HL-60 (cell line): ENCODE measurements around the gene COG6.

ENCODE experiments used
- DNase-seq, 2 experiments: peaks; one replicate each; pipeline ENCODE4 v3.0.0-alpha.2; 2010 to 2020; ENCODE audit warnings: low read depth in 1 of 2, low spot score in 1 of 2
- H3K27ac ChIP-seq: fragments of 250-450 bp; sonication (Bioruptor Pico); replicated peaks from 2 replicates; pipeline ENCODE4 v1.5.1; 2020; ENCODE audit warnings: mild to moderate bottlenecking, moderate library complexity
- H3K27me3 ChIP-seq: fragments of 250-450 bp; sonication (Bioruptor Pico); 2 replicates; pipeline ENCODE4 v1.5.1; 2021; ENCODE audit warnings: mild to moderate bottlenecking, moderate library complexity; ENCODE audit not compliant: insufficient read depth, poor library complexity, severe bottlenecking
- H3K4me3 ChIP-seq: replicated peaks from 2 replicates; pipeline ENCODE4 v1.5.1; 2011; ENCODE audit warnings: mild to moderate bottlenecking, control low read depth, low read length; ENCODE audit not compliant: insufficient read depth
- CTCF ChIP-seq: IDR thresholded peaks from one replicate; pipeline ENCODE4 v1.5.1; 2011; ENCODE audit warnings: low read length, control low read depth, inconsistent platforms; ENCODE audit not compliant: insufficient read depth
- GABPA ChIP-seq: IDR thresholded peaks from 2 replicates; pipeline ENCODE4 v1.6.1; 2012; ENCODE audit warnings: low read depth
- POLR2AphosphoS5 ChIP-seq: IDR thresholded peaks from 2 replicates; pipeline ENCODE4 v1.6.1; 2012; ENCODE audit warnings: low read depth
- REST ChIP-seq: IDR thresholded peaks from 2 replicates; pipeline ENCODE4 v1.6.1; 2012; ENCODE audit warnings: low read depth; ENCODE audit not compliant: insufficient replicate concordance
- SPI1 ChIP-seq: IDR thresholded peaks from 2 replicates; pipeline ENCODE4 v1.6.1; 2012; ENCODE audit warnings: low read depth, mild to moderate bottlenecking, borderline replicate concordance

Gene COG6

GRCh38 chr13:39682310-39682709 lies 26.8 kb downstream of the COG6 start:
- TF ChIP-seq GABPA (no peak), POLR2AphosphoS5 (no peak), REST (no peak), SPI1 (no peak), CTCF (no peak)
- DNase-seq, result no peak
- no peaks in the 10 kb centered on the region for H3K27me3 ChIP-seq
- no peak overlapping the region for H3K4me3 ChIP-seq
- no peak overlapping the region for H3K27ac ChIP-seq

- Histone ChIP-seq H3K27ac (no peak overlapping the region), H3K27me3 (no peaks in the 10 kb centered on the region), H3K4me3 (no peak overlapping the region)
- DNase-seq, result no peak
- TF ChIP-seq SPI1, result no peak
- no peak for TF ChIP-seq POLR2AphosphoS5
- TF ChIP-seq GABPA, result no peak
- TF ChIP-seq CTCF, result no peak
- no peak for TF ChIP-seq REST
Measured at GRCh38 chr13:39682788-39683187, 27.3 kb downstream of the COG6 start.

GRCh38 chr13:39684531-39685137 lies 29.2 kb downstream of the COG6 start:
- DNase-seq, result no peak
- TF ChIP-seq GABPA (no peak), POLR2AphosphoS5 (no peak), SPI1 (no peak), CTCF (no peak), REST (no peak)
- Histone ChIP-seq H3K27ac (no peak overlapping the region), H3K4me3 (no peak overlapping the region), H3K27me3 (no peaks in the 10 kb centered on the region)
